GM21528 (cell line): ENCODE results near the gene SOX6.
"Not testable (repeated sequence)": the region's sequence is repeated elsewhere in the genome, so short reads cannot be mapped to it uniquely, and the experiment has no call there.

Source experiments
- ATAC-seq: cut with Tn5 transposase; IDR thresholded peaks from one replicate; pipeline ENCODE4 v1.9.1; 2021; ENCODE audit warnings: mild to moderate bottlenecking, moderate library complexity; ENCODE audit not compliant: unreplicated experiment, low FRiP score

The SOX6 gene

DNA sequence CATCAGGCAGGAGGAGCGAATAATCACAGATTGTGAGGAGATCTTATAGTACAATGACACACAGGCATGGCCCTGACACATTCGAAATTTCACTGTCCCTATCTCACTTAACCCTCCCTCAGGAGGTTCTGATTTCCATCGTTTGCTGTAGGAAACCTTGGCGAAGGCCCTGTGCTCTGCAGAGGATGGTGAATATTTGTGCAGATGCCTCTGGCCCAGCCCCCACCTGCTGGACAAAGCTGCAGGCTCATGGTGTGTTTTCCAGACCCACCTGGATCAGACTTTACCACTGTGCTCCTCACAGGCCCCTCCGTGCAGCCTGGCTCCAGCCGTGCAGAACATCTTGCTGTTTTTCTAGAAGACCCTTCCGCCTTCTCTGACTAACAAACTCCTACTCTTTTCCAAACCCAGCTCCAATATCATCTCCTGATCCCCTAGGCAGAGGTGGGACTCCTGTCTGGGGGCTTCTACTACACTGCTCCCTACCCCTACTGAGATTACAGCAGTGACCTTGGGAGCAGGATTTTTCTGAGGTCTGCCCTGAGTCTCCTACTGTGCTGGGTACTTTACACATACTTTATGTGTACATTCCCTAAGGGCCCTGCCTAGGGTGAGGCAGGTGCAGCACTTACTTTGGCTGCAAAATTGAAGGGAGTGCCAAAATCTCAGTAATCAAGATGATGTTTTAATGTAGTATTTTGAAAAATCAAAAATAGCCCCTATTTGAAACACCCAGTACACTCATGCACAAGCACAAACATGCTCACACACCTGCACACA is 412.7 kb downstream of the SOX6 start:
- ATAC-seq: no peak

DNA sequence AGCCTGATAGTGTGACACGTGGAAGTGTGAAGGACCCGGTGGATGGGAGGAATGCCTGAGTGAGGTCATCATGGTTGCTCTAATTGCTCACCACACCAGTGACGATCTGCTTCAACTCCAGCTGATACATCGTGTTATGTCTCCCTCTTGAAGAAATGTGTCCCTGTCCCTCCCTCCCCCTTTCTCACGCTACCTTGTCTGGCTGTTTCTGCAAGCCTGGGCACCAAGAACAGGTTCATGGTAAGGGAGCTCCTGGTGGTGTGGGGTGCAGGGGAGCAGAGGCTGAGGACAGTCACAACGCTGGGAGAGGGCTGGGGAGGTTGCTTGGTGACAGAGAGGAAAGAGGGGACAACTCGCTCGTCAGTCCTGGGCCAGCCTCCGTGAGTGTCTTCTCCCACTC is 413.4 kb downstream of the SOX6 start:
- no peak for ATAC-seq

GRCh38 chr11:15942126-15942525 is 414.2 kb downstream of the SOX6 start:
- no peak for ATAC-seq

GRCh38 chr11:15941206-15941770 is 415.1 kb downstream of the SOX6 start:
- ATAC-seq: no peak

DNA sequence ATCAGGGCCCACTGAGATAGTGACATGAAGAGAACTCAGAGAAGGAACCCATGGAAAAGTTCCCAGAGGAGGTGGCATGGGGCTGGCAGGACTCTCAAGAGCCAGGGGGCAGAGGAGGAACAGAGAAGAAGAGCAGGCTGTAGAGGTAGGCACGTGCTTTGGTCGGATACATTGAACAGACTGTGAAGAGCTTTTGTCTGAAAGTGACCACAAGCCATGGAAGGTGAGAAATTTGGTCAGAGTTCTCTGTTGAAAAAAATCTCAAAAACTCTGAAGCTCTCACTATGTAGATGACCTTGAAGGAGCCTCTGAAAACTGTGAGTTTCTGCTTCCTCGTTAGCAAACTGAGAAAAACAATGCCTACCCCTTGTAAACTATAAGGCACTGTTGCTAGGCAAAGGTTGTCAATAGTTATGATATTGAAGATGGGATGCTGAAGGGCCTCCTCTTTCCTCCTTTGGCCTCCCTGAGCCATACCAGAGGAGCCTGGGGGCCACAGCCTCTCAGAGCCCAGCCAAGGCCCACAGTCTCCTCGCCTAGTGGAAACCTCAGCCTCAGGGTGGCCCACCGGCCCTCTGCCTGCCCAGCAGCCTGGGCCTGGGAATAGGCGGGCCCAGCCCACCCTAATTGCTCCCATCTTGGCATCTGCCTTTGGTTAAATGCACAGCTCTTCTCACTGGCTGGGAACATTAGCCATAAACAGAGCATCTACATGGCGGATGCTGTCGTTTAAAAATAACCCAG is 415.7 kb downstream of the SOX6 start:
- ATAC-seq: no peak

GRCh38 chr11:15938983-15939382 is 417.4 kb downstream of the SOX6 start:
- ATAC-seq: no peak

GRCh38 chr11:15938121-15938611 is 418.2 kb downstream of the SOX6 start:
- no peak for ATAC-seq

- ATAC-seq: no peak
Measured at GRCh38 chr11:15937601-15938120, 418.7 kb downstream of the SOX6 start.

GRCh38 chr11:15936011-15936410 is 420.3 kb downstream of the SOX6 start:
- no peak for ATAC-seq

DNA sequence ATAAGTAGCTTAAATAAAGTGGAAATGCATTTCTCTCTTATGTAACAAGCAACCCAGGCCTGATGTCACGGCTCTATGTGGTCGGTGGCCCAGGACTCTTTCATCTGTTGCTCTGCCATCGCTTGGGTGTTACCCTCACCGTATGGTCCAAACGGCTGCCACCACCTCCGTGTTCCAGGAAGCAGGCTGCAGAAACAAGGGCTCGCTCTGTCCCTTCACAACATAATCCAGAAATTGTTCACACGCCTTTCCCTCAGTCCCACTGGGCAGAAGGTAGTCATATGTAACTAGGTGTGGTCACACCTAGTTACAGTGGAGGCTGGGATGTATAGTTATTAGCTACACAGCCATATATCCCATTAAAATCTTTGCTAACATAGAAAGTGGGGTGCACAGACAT is 421.0 kb downstream of the SOX6 start:
- no peak for ATAC-seq

DNA sequence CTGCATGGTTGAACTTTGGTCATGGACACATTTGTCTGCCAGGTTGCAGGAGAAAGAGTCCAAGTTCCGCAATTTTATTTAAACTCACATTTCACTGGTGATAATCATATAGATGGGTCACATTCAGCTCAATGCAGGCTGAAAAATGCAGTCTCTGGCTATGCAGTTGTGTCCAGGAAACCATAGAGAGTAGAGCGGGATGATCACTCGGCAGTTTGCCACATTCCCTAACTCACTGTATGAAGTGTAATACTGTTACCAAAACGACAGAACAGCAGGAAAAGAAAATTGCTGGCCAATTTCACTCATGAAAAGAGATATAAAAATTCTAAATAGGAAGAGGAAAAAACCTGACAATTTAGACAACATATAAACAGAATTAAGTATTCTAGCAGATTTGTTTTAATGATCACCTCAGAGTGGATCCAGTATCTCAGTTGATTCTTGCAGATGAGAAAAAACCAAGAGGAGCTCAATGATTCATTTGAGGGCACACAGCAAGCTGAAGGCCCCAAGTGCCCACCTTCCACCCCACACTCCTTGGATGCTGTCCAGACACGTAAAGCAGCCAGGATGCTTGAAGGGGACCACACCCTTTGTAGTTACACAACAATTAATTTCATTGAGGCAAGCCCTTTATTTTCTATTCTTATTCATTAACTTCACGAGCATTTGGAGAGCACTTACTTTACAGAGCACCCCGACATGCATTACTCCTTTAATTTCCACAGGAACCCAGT is 422.3 kb downstream of the SOX6 start:
- no peak for ATAC-seq

DNA sequence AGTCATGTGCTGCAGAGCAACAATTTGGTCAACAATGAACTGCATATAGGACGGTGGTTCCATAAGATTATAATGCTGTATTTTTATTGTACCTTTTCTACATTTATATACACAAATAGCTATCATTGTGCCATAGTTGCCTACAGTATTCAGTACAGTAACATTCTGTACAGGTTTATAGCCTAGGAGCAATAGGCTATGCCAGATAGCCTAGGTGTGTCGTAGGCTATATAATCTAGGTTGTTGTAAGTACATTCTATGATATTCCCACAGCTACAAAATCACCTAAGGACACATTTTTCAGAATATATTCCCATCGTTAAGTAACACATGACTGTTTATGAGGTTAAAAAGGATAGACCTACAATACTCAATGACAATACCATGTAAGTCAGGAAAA is 423.9 kb downstream of the SOX6 start:
- ATAC-seq: no peak

- ATAC-seq: no peak
Measured at GRCh38 chr11:15931497-15931896, 424.8 kb downstream of the SOX6 start.

- no peak for ATAC-seq
Measured at GRCh38 chr11:15930442-15931025, 425.8 kb downstream of the SOX6 start.

GRCh38 chr11:15929371-15929901 is 426.9 kb downstream of the SOX6 start:
- no peak for ATAC-seq

- ATAC-seq: no peak
Measured at GRCh38 chr11:15927864-15928217, 428.5 kb downstream of the SOX6 start.

DNA sequence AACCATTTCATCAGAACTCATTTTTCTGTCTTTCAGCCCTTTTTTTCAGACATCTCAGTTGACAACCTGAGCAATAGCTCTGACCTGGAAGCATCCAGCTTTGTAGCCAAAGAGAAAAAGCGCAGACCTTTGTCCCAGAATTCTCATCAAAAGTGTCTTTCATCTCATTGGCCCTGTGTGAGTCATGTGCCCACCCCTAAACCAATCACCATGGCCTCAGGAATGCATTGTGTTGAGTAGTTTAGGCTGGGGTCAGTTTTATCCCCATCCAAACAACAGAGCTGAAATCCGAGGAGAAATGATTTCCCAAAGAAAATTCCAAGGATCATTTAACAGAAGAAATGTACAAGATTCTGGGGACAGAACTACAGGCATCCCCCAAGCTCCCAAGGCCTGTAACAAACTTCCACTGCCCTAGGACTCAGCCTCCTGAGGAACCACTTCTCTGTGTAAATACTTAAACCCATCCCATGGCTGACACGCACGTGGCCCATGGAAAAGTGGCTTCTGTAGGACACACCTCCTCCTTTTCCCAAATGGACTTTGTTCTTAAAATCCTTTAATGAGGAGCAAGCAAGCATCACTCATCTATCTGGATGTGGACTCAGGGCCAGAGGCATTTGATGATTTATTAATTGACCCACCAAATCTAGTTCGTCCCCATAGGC is 429.0 kb downstream of the SOX6 start:
- no peak for ATAC-seq

DNA sequence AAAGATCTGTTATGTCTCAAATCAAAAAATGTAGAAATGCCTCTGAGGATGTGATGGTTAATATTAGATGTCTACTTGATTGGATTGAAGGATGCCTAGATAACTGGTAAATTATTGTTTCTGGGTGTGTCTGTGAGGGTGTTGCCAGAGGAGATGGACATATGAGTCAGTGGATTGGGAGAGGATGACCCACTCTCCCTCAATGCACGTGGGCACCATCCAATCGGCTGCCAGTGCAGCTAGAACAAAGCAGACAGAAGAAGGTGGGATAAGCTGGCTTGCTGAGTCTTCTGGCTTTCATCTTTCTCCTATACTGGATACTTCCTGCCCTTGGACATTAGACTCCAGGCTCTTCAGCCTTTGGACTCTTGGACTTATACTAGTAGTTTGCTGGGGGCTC is 430.3 kb downstream of the SOX6 start:
- ATAC-seq: no peak

GRCh38 chr11:15923183-15923582 is 433.2 kb downstream of the SOX6 start:
- no peak for ATAC-seq

DNA sequence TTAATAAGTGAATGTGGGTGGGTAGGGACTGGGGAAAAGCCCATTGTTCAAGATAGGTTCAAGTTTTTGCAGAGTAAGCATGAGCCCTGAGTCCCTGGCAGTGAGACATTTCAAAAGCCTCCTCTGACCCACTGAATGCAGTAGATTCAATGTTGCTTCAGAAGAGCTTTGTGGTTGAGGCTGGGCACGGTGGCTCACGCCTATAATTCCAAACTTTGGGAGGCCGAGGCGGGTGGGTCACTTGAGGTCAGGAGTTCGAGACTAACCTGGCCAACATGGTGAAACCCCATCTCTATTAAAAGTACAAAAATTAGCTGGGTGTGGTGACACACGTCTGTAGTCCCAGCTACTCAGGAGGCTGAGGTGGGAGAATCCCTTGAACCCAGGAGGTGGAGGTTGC is 433.6 kb downstream of the SOX6 start:
- ATAC-seq: not testable (repeated sequence)
